HL-60 (cell line): Measurements from ENCODE around the gene ZNF423.

Source experiments
- POLR2AphosphoS5 ChIP-seq: IDR thresholded peaks from 2 replicates; pipeline ENCODE4 v1.6.1; 2012; ENCODE audit warnings: low read depth
- TF ChIP-seq, protein P1 (sequence below): IDR thresholded peaks from one replicate; pipeline ENCODE4 v1.5.1; 2011; ENCODE audit warnings: low read length, control low read depth, inconsistent platforms; ENCODE audit not compliant: insufficient read depth
- TF ChIP-seq, protein P2 (sequence below): IDR thresholded peaks from 2 replicates; pipeline ENCODE4 v1.6.1; 2012; ENCODE audit warnings: low read depth; ENCODE audit not compliant: insufficient replicate concordance

DNA sequence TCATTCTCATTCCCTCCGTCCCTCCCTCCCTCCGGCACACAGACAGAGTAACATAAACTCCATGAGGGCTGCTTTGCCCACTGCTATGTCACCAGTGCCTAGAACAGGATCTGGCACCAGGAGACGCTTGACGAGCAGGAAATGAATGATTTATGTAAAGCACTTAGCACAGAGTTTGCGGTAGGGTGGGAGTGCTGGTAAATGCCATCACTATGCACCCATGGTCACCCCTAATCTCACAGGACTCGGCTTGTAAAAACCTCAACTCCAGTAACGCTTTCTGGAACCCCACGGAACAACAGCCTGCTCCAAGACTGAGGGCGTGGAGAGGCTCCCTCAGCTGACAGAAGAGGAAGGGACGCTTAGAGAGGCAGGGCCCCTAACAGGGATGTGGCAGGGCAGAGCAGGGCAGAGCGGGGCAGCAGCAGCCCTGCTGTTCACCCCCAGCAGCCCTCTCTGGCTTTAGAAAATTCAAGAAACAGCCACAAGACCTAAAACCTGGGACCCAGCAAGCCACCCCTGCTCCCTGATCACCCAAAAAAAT, 325.4 kb downstream of the ZNF423 start:
- TF ChIP-seq, protein P1, sequence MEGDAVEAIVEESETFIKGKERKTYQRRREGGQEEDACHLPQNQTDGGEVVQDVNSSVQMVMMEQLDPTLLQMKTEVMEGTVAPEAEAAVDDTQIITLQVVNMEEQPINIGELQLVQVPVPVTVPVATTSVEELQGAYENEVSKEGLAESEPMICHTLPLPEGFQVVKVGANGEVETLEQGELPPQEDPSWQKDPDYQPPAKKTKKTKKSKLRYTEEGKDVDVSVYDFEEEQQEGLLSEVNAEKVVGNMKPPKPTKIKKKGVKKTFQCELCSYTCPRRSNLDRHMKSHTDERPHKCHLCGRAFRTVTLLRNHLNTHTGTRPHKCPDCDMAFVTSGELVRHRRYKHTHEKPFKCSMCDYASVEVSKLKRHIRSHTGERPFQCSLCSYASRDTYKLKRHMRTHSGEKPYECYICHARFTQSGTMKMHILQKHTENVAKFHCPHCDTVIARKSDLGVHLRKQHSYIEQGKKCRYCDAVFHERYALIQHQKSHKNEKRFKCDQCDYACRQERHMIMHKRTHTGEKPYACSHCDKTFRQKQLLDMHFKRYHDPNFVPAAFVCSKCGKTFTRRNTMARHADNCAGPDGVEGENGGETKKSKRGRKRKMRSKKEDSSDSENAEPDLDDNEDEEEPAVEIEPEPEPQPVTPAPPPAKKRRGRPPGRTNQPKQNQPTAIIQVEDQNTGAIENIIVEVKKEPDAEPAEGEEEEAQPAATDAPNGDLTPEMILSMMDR = no peak
- no peak for TF ChIP-seq POLR2AphosphoS5
- TF ChIP-seq, protein P2, sequence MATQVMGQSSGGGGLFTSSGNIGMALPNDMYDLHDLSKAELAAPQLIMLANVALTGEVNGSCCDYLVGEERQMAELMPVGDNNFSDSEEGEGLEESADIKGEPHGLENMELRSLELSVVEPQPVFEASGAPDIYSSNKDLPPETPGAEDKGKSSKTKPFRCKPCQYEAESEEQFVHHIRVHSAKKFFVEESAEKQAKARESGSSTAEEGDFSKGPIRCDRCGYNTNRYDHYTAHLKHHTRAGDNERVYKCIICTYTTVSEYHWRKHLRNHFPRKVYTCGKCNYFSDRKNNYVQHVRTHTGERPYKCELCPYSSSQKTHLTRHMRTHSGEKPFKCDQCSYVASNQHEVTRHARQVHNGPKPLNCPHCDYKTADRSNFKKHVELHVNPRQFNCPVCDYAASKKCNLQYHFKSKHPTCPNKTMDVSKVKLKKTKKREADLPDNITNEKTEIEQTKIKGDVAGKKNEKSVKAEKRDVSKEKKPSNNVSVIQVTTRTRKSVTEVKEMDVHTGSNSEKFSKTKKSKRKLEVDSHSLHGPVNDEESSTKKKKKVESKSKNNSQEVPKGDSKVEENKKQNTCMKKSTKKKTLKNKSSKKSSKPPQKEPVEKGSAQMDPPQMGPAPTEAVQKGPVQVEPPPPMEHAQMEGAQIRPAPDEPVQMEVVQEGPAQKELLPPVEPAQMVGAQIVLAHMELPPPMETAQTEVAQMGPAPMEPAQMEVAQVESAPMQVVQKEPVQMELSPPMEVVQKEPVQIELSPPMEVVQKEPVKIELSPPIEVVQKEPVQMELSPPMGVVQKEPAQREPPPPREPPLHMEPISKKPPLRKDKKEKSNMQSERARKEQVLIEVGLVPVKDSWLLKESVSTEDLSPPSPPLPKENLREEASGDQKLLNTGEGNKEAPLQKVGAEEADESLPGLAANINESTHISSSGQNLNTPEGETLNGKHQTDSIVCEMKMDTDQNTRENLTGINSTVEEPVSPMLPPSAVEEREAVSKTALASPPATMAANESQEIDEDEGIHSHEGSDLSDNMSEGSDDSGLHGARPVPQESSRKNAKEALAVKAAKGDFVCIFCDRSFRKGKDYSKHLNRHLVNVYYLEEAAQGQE = no peak
